Panc1 (cell line): ENCODE data around the gene KCTD6. TPM values are rescaled to one million over a fixed set of nuclear protein-coding genes. Genes with fewer than 3 reads are reported as not detected.

Experiments used
- ATAC-seq: fragments of 200-7000 bp; cut with Tn5 transposase; 2 replicates; pipeline ENCODE4 v1.9.1; 2020; ENCODE audit warnings: mild to moderate bottlenecking, moderate library complexity
- BruUV-seq: library from RNA; stranded (reverse); fragments of 400-500 nt; replicated peaks from 2 replicates; lab custom pipeline; 2021; lab: Mats Ljungman, UMichigan
- CTCF ChIA-PET: fragments of 300-600 bp; sonication (Branson Sonifier 250); formaldehyde crosslinking; loops from one replicate; lab custom pipeline; 2022; ENCODE audit warnings: antibody characterized with exemption; lab: Charles Lee
- POLR2A ChIA-PET: fragments of 300-600 bp; sonication (Branson Sonifier 250); formaldehyde crosslinking; loops from one replicate; lab custom pipeline; 2022; ENCODE audit warnings: antibody characterized with exemption; lab: Charles Lee
- DNase-seq: peaks from one replicate; pipeline ENCODE4 v3.0.0-alpha.2; 2010; ENCODE audit warnings: low read depth, low spot score
- H3K27ac ChIP-seq: 2 replicates; pipeline ENCODE4 v1.5.1; 2011; ENCODE audit warnings: mild to moderate bottlenecking, low read length, inconsistent platforms
- H3K27me3 ChIP-seq: fragments of 200-500 bp; sonication (Bioruptor generic); 2 replicates; pipeline ENCODE4 v1.6.0; 2014; ENCODE audit warnings: low read length, inconsistent platforms; ENCODE audit not compliant: control insufficient read depth, insufficient read depth
- H3K36me3 ChIP-seq: fragments of 200-500 bp; sonication (Bioruptor generic); 2 replicates; pipeline ENCODE4 v1.5.1; 2014; ENCODE audit warnings: inconsistent platforms, mild to moderate bottlenecking, low read length, moderate library complexity; ENCODE audit not compliant: control insufficient read depth, insufficient read depth
- H3K4me1 ChIP-seq: 2 replicates; pipeline ENCODE4 v1.5.1; 2011; ENCODE audit warnings: inconsistent platforms, mild to moderate bottlenecking, low read length, moderate library complexity; ENCODE audit not compliant: control insufficient read depth, insufficient read depth
- H3K4me3 ChIP-seq, 2 experiments: 2 replicates each; pipeline ENCODE4 v1.5.1; 2011 to 2012; ENCODE audit warnings: low read depth in 2 of 2, low read length in 2 of 2, mild to moderate bottlenecking in 2 of 2, inconsistent platforms in 1 of 2, moderate library complexity in 1 of 2
- H3K9me3 ChIP-seq: fragments of 200-500 bp; sonication (Bioruptor generic); 2 replicates; pipeline ENCODE4 v1.5.1; 2014; ENCODE audit warnings: low read depth, mild to moderate bottlenecking, inconsistent platforms, low read length, moderate library complexity; ENCODE audit not compliant: control insufficient read depth, insufficient read depth
- POLR2AphosphoS5 ChIP-seq: IDR thresholded peaks from 2 replicates; pipeline ENCODE4 v1.6.1; 2012; ENCODE audit warnings: mild to moderate bottlenecking, low read depth, low read length, moderate library complexity
- SIN3A ChIP-seq: IDR thresholded peaks from 2 replicates; pipeline ENCODE4 v1.6.1; 2012; ENCODE audit warnings: low read depth, mild to moderate bottlenecking, low read length, moderate library complexity, borderline replicate concordance; ENCODE audit not compliant: insufficient read depth
- TCF7L2 ChIP-seq: IDR thresholded peaks from 2 replicates; pipeline ENCODE4 v1.6.1; 2011; ENCODE audit warnings: mild to moderate bottlenecking, low read depth, low read length, inconsistent platforms
- in situ Hi-C: cut with HindIII; loops from 2 replicates; pipeline ENCODE4 v1.10.0; 2016; ENCODE audit warnings: low sequenced_read_pairs, low pct_unique_long_range_greater_than_20kb
- intact Hi-C: fragments of 100-400 bp; cut with micrococcal nuclease; formaldehyde crosslinking; loops from one replicate; pipeline ENCODE4 v1.10.0; 2022; ENCODE audit not compliant: unreplicated experiment
- total RNA-seq: library from RNA; stranded (reverse); gene quantifications from one replicate; pipeline ENCODE4 v1.2.1, GENCODE V29; 2021; ENCODE audit not compliant: unreplicated experiment
- TF ChIP-seq, protein P1 (sequence below), 2 experiments: IDR thresholded peaks; 2 replicates each; pipeline ENCODE4 v1.6.1; 2011 to 2012; ENCODE audit warnings: low read depth in 2 of 2, control low read depth in 1 of 2, low read length in 1 of 2, mild to moderate bottlenecking in 1 of 2, moderate library complexity in 1 of 2; ENCODE audit not compliant: insufficient read depth in 1 of 2
- TF ChIP-seq, protein P2 (sequence below): fragments of 450-650 bp; IDR thresholded peaks from 2 replicates; pipeline ENCODE4 v1.5.1; 2017; ENCODE audit warnings: mild to moderate bottlenecking

Gene KCTD6
- total RNA-seq, 1 experiment from 2014 or later = 18.3 TPM

DNA sequence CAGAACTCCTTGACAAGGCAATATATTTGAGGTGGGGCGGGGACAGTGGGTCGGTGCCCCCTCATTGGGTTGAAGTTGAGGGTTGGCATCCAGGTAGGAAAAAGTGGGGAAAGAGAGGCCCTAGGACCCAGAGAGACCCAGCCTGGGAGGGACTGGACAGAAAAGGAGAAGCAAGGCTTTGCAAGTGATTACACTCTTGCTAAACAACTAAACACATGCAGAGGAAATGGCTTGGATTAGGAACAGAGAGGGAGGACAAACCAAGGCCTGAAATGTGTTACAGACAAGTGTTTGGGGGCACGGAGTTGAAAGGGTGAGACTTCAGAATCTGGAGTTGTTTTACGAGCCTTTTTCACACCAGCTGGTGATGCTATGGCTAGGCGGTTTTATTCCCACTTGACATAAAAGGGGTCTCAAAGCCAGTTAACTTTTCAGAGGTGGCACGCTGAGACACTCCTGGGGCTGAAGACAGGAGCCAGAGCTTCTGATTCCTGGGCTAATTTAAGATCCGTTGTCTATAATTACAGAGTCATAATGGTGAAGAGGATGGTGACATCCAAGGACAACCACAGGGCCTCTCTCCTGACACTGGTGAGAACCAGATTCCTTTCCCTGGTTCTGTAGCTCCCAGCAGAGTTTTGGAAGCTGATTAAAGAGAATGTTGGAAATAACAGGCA is 7.7 kb upstream of the KCTD6 start:
- in situ Hi-C loops = no loop called here
- TF ChIP-seq, protein P1, sequence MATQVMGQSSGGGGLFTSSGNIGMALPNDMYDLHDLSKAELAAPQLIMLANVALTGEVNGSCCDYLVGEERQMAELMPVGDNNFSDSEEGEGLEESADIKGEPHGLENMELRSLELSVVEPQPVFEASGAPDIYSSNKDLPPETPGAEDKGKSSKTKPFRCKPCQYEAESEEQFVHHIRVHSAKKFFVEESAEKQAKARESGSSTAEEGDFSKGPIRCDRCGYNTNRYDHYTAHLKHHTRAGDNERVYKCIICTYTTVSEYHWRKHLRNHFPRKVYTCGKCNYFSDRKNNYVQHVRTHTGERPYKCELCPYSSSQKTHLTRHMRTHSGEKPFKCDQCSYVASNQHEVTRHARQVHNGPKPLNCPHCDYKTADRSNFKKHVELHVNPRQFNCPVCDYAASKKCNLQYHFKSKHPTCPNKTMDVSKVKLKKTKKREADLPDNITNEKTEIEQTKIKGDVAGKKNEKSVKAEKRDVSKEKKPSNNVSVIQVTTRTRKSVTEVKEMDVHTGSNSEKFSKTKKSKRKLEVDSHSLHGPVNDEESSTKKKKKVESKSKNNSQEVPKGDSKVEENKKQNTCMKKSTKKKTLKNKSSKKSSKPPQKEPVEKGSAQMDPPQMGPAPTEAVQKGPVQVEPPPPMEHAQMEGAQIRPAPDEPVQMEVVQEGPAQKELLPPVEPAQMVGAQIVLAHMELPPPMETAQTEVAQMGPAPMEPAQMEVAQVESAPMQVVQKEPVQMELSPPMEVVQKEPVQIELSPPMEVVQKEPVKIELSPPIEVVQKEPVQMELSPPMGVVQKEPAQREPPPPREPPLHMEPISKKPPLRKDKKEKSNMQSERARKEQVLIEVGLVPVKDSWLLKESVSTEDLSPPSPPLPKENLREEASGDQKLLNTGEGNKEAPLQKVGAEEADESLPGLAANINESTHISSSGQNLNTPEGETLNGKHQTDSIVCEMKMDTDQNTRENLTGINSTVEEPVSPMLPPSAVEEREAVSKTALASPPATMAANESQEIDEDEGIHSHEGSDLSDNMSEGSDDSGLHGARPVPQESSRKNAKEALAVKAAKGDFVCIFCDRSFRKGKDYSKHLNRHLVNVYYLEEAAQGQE (IDR thresholded peaks at IDR 0.05; ENCODE audit: insufficient read depth in 1 of 2, low read depth in 2 of 2, low read length in 1 of 2) = no peak
- TF ChIP-seq, protein P2, sequence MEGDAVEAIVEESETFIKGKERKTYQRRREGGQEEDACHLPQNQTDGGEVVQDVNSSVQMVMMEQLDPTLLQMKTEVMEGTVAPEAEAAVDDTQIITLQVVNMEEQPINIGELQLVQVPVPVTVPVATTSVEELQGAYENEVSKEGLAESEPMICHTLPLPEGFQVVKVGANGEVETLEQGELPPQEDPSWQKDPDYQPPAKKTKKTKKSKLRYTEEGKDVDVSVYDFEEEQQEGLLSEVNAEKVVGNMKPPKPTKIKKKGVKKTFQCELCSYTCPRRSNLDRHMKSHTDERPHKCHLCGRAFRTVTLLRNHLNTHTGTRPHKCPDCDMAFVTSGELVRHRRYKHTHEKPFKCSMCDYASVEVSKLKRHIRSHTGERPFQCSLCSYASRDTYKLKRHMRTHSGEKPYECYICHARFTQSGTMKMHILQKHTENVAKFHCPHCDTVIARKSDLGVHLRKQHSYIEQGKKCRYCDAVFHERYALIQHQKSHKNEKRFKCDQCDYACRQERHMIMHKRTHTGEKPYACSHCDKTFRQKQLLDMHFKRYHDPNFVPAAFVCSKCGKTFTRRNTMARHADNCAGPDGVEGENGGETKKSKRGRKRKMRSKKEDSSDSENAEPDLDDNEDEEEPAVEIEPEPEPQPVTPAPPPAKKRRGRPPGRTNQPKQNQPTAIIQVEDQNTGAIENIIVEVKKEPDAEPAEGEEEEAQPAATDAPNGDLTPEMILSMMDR = no peak
- TF ChIP-seq POLR2AphosphoS5 = no peak
- no peak for TF ChIP-seq TCF7L2
- TF ChIP-seq SIN3A = no peak
- DNase-seq (no peak), ATAC-seq (no peak)
- H3K4me3 ChIP-seq = no peak overlapping the region
- ChIA-PET POLR2A (interaction anchor here (0.6 kb wide), 1 partner anchor 47 kb away, joined by 3 read pairs; no protein-coding TSS in a partner anchor), CTCF (interaction anchor here (1.0 kb wide), 1 partner anchor 152 kb away, joined by 3 read pairs; no protein-coding TSS in a partner anchor)
- no peaks in the 10 kb centered on the region for H3K9me3 ChIP-seq
- no peaks in the 10 kb centered on the region for H3K36me3 ChIP-seq
- H3K27me3 ChIP-seq = no peaks in the 10 kb centered on the region
- intact Hi-C loops = no loop called here
- H3K4me1 ChIP-seq = peaks cover 3% of the 10 kb centered on the region
- H3K27ac ChIP-seq = peak overlapping the region; percentile 57
- no TSS peak for BruUV-seq

DNA sequence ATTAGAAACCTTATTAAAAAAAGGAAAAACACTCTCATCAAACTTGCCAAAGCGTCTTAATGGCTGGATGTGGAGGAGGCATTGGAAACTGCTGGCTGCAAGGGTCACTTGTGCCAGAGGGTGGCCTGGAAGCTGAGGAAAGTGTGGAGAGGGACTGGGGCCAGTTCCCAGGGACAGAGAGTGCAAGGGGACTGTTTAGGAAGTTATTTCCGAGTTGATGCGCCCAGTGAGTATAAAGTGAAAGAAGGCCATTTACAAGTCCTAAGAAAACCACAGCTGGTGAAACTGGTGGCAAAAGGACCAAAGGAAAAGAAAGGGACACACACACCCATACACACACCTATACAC is 7.2 kb upstream of the KCTD6 start:
- peak overlapping the region; percentile 57 for H3K27ac ChIP-seq
- ChIA-PET CTCF (no interaction called here), POLR2A (interaction anchor here (0.6 kb wide), 1 partner anchor 47 kb away, joined by 3 read pairs; no protein-coding TSS in a partner anchor)
- H3K4me3 ChIP-seq = no peak overlapping the region
- intact Hi-C loops = no loop called here
- in situ Hi-C loops = no loop called here
- no TSS peak for BruUV-seq
- peaks cover 3% of the 10 kb centered on the region for H3K4me1 ChIP-seq
- H3K27me3 ChIP-seq = no peaks in the 10 kb centered on the region
- DNase-seq = no peak
- ATAC-seq = no peak
- H3K9me3 ChIP-seq = no peaks in the 10 kb centered on the region
- no peaks in the 10 kb centered on the region for H3K36me3 ChIP-seq
- TF ChIP-seq TCF7L2 (no peak), SIN3A (no peak), POLR2AphosphoS5 (no peak)
- TF ChIP-seq, protein P1 (IDR thresholded peaks at IDR 0.05; ENCODE audit: insufficient read depth in 1 of 2, low read depth in 2 of 2, low read length in 1 of 2) = no peak
- TF ChIP-seq, protein P2 = no peak
